ENCODE measurements around the gene COL4A5. TPM values are rescaled to one million over a fixed set of nuclear protein-coding genes. Genes with fewer than 3 reads are reported as not detected.

COL4A5 gene
- total and polyA plus RNA-seq, 4 donors: 0.63 to 10.3 (median 1.2) TPM

DNA sequence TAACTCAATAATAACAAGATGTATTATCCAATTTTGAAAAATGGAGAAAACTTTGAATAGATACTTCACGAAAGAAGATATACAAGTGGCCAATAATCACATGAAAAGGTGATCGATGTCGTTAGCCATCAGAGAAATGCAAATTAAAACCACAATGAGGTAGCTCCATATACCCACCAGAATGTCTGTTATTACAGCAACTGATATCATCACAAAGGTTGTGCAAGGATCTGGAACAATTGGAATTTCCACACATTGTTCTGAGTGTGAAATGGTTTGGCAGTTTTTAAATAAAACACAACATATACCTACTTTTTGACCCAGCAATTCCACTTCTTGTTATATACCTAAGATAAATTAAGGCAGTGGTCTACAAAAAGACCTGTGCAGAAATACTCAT lies 225.1 kb downstream of the COL4A5 start:
- Histone ChIP-seq H3K4me1 (ENCODE audit: control insufficient read depth in 4 of 4, insufficient read depth in 4 of 4, low read length in 3 of 4) (no peaks in the 10 kb centered on the region), H3K27ac (ENCODE audit: low read depth in 1 of 2, low read length in 2 of 2) (no peak overlapping the region), H3K27me3 (ENCODE audit: control insufficient read depth in 4 of 4, insufficient read depth in 4 of 4, low read length in 3 of 4) (no peaks in the 10 kb centered on the region), H3K9ac (ENCODE audit: low read depth in 1 of 2, low read length in 2 of 2) (no peak overlapping the region), H3K36me3 (ENCODE audit: control insufficient read depth in 4 of 4, insufficient read depth in 3 of 4, low read depth in 1 of 4, low read length in 3 of 4) (no peaks in the 10 kb centered on the region), H3K9me3 (ENCODE audit: control insufficient read depth in 4 of 4, low read length in 3 of 4) (no peaks in the 10 kb centered on the region), H3K4me3 (ENCODE audit: low read depth in 1 of 3, low read length in 3 of 3) (no peak overlapping the region)
- 94% methylated on average over 3 of the region's 3 CpGs for WGBS
- TF ChIP-seq JUND (IDR thresholded peaks at IDR 0.05) (no peak), SP1 (IDR thresholded peaks at IDR 0.05) (no peak), GABPA (IDR thresholded peaks at IDR 0.05 in 1 of 2, conservative IDR thresholded peaks at IDR 0.05 in 1 of 2) (no peak), YY1 (IDR thresholded peaks at IDR 0.05) (no peak), RXRA (IDR thresholded peaks at IDR 0.05) (no peak), TAF1 (conservative IDR thresholded peaks at IDR 0.05) (no peak), EGR1 (IDR thresholded peaks at IDR 0.05; ENCODE audit: low read depth in 2 of 2) (no peak), FOXA1 (IDR thresholded peaks at IDR 0.05) (no peak), FOXA2 (IDR thresholded peaks at IDR 0.05) (no peak), RAD21 (IDR thresholded peaks at IDR 0.05) (no peak)
- TF ChIP-seq, protein P1, sequence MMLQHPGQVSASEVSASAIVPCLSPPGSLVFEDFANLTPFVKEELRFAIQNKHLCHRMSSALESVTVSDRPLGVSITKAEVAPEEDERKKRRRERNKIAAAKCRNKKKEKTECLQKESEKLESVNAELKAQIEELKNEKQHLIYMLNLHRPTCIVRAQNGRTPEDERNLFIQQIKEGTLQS (IDR thresholded peaks at IDR 0.05): no peak
- TF ChIP-seq, protein P2, sequence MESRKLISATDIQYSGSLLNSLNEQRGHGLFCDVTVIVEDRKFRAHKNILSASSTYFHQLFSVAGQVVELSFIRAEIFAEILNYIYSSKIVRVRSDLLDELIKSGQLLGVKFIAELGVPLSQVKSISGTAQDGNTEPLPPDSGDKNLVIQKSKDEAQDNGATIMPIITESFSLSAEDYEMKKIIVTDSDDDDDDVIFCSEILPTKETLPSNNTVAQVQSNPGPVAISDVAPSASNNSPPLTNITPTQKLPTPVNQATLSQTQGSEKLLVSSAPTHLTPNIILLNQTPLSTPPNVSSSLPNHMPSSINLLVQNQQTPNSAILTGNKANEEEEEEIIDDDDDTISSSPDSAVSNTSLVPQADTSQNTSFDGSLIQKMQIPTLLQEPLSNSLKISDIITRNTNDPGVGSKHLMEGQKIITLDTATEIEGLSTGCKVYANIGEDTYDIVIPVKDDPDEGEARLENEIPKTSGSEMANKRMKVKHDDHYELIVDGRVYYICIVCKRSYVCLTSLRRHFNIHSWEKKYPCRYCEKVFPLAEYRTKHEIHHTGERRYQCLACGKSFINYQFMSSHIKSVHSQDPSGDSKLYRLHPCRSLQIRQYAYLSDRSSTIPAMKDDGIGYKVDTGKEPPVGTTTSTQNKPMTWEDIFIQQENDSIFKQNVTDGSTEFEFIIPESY (IDR thresholded peaks at IDR 0.05): no peak
- TF ChIP-seq, protein P3, sequence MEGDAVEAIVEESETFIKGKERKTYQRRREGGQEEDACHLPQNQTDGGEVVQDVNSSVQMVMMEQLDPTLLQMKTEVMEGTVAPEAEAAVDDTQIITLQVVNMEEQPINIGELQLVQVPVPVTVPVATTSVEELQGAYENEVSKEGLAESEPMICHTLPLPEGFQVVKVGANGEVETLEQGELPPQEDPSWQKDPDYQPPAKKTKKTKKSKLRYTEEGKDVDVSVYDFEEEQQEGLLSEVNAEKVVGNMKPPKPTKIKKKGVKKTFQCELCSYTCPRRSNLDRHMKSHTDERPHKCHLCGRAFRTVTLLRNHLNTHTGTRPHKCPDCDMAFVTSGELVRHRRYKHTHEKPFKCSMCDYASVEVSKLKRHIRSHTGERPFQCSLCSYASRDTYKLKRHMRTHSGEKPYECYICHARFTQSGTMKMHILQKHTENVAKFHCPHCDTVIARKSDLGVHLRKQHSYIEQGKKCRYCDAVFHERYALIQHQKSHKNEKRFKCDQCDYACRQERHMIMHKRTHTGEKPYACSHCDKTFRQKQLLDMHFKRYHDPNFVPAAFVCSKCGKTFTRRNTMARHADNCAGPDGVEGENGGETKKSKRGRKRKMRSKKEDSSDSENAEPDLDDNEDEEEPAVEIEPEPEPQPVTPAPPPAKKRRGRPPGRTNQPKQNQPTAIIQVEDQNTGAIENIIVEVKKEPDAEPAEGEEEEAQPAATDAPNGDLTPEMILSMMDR (IDR thresholded peaks at IDR 0.05; ENCODE audit: low read depth, low read length, missing input control): no peak
- TF ChIP-seq, protein P4, sequence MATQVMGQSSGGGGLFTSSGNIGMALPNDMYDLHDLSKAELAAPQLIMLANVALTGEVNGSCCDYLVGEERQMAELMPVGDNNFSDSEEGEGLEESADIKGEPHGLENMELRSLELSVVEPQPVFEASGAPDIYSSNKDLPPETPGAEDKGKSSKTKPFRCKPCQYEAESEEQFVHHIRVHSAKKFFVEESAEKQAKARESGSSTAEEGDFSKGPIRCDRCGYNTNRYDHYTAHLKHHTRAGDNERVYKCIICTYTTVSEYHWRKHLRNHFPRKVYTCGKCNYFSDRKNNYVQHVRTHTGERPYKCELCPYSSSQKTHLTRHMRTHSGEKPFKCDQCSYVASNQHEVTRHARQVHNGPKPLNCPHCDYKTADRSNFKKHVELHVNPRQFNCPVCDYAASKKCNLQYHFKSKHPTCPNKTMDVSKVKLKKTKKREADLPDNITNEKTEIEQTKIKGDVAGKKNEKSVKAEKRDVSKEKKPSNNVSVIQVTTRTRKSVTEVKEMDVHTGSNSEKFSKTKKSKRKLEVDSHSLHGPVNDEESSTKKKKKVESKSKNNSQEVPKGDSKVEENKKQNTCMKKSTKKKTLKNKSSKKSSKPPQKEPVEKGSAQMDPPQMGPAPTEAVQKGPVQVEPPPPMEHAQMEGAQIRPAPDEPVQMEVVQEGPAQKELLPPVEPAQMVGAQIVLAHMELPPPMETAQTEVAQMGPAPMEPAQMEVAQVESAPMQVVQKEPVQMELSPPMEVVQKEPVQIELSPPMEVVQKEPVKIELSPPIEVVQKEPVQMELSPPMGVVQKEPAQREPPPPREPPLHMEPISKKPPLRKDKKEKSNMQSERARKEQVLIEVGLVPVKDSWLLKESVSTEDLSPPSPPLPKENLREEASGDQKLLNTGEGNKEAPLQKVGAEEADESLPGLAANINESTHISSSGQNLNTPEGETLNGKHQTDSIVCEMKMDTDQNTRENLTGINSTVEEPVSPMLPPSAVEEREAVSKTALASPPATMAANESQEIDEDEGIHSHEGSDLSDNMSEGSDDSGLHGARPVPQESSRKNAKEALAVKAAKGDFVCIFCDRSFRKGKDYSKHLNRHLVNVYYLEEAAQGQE (IDR thresholded peaks at IDR 0.05): no peak
- TF ChIP-seq, protein P5, sequence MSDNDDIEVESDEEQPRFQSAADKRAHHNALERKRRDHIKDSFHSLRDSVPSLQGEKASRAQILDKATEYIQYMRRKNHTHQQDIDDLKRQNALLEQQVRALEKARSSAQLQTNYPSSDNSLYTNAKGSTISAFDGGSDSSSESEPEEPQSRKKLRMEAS (IDR thresholded peaks at IDR 0.05): no peak
- no peak for DNase-seq (ENCODE audit: low spot score)

DNA sequence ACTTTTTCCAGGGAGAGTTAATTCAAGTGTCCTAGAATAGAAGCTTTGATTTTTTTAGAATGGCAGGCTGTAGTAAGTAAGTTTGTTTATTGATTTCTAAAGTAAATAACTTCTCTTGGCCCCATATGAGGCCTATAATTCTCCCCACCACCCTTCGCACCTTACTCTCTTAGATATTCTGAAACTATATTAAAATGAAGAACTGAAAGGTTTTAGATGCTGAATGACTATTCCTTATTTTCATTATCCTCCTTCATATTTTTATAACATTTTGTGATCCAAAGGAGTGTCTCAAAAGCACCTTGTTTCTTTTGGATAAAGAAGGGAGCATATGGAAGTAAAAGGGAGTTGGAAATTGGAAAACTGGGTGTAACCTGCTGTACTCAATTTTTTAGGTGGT lies 226.5 kb downstream of the COL4A5 start:
- H3K27me3 ChIP-seq (ENCODE audit: control insufficient read depth in 4 of 4, insufficient read depth in 4 of 4, low read length in 3 of 4): no peaks in the 10 kb centered on the region
- no peaks in the 10 kb centered on the region for H3K4me1 ChIP-seq (ENCODE audit: control insufficient read depth in 4 of 4, insufficient read depth in 4 of 4, low read length in 3 of 4)
- DNase-seq (ENCODE audit: low spot score): no peak
- H3K36me3 ChIP-seq (ENCODE audit: control insufficient read depth in 4 of 4, insufficient read depth in 3 of 4, low read depth in 1 of 4, low read length in 3 of 4): no peaks in the 10 kb centered on the region
- 100% methylated on average over 1 of the region's 1 CpG for WGBS
- H3K9ac ChIP-seq (ENCODE audit: low read depth in 1 of 2, low read length in 2 of 2): no peak overlapping the region
- no peak overlapping the region for H3K4me3 ChIP-seq (ENCODE audit: low read depth in 1 of 3, low read length in 3 of 3)
- no peak overlapping the region for H3K27ac ChIP-seq (ENCODE audit: low read depth in 1 of 2, low read length in 2 of 2)
- no peaks in the 10 kb centered on the region for H3K9me3 ChIP-seq (ENCODE audit: control insufficient read depth in 4 of 4, low read length in 3 of 4)
- TF ChIP-seq RXRA (IDR thresholded peaks at IDR 0.05) (no peak), RAD21 (IDR thresholded peaks at IDR 0.05) (no peak), GABPA (IDR thresholded peaks at IDR 0.05 in 1 of 2, conservative IDR thresholded peaks at IDR 0.05 in 1 of 2) (no peak), JUND (IDR thresholded peaks at IDR 0.05) (no peak), FOXA2 (IDR thresholded peaks at IDR 0.05) (no peak), SP1 (IDR thresholded peaks at IDR 0.05) (no peak), HNF4G (IDR thresholded peaks at IDR 0.05) (no peak), EGR1 (IDR thresholded peaks at IDR 0.05; ENCODE audit: low read depth in 2 of 2) (no peak), YY1 (IDR thresholded peaks at IDR 0.05) (no peak), NR2F2 (IDR thresholded peaks at IDR 0.05) (no peak)
- TF ChIP-seq, protein P1 (IDR thresholded peaks at IDR 0.05): no peak
- TF ChIP-seq, protein P4 (IDR thresholded peaks at IDR 0.05): no peak
- TF ChIP-seq, protein P3 (IDR thresholded peaks at IDR 0.05; ENCODE audit: low read depth, low read length, missing input control): no peak
